ENCODE data around the gene PLEKHH3.

The PLEKHH3 gene

GRCh38 chr17:42676424-42677011, at the start of gene PLEKHH3:
Gene PLEKHH3 (minus strand): TSS chr17:42676994. CDS start chr17:42676563, 431 bp downstream.
- DNase-seq: no peak

- no peak for DNase-seq
Observed at GRCh38 chr17:42725143-42725542, 48.3 kb upstream of the PLEKHH3 start.

GRCh38 chr17:42723636-42724035, 46.8 kb upstream of the PLEKHH3 start:
- no peak for DNase-seq

GRCh38 chr17:42720996-42721583, 44.3 kb upstream of the PLEKHH3 start:
- DNase-seq: peak; percentile 29

GRCh38 chr17:42709561-42709960, 32.8 kb upstream of the PLEKHH3 start:
- no peak for DNase-seq

GRCh38 chr17:42708588-42708987, 31.8 kb upstream of the PLEKHH3 start:
- DNase-seq: no peak

GRCh38 chr17:42706732-42707131, 29.9 kb upstream of the PLEKHH3 start:
- DNase-seq: no peak

- DNase-seq: no peak
Observed at GRCh38 chr17:42704837-42705494, 28.2 kb upstream of the PLEKHH3 start.

GRCh38 chr17:42704490-42704836, 27.7 kb upstream of the PLEKHH3 start:
- DNase-seq: no peak

- no peak for DNase-seq
Observed at GRCh38 chr17:42702446-42702845, 25.7 kb upstream of the PLEKHH3 start.

- no peak for DNase-seq
Observed at GRCh38 chr17:42700586-42701289, 23.9 kb upstream of the PLEKHH3 start.

GRCh38 chr17:42699415-42699740, 22.6 kb upstream of the PLEKHH3 start:
- no peak for DNase-seq

GRCh38 chr17:42698736-42699414, 22.1 kb upstream of the PLEKHH3 start:
- DNase-seq: no peak

- DNase-seq: no peak
Observed at GRCh38 chr17:42697108-42697811, 20.5 kb upstream of the PLEKHH3 start.

GRCh38 chr17:42695500-42695899, 18.7 kb upstream of the PLEKHH3 start:
- no peak for DNase-seq

GRCh38 chr17:42694524-42694923, 17.7 kb upstream of the PLEKHH3 start:
- no peak for DNase-seq

- DNase-seq: no peak
Observed at GRCh38 chr17:42692489-42692888, 15.7 kb upstream of the PLEKHH3 start.

GRCh38 chr17:42691021-42691545, 14.3 kb upstream of the PLEKHH3 start:
- no peak for DNase-seq

- DNase-seq: no peak
Observed at GRCh38 chr17:42690596-42690995, 13.8 kb upstream of the PLEKHH3 start.

- DNase-seq: no peak
Observed at GRCh38 chr17:42687707-42688320, 11.0 kb upstream of the PLEKHH3 start.

- no peak for DNase-seq
Observed at GRCh38 chr17:42686520-42687128, 9.8 kb upstream of the PLEKHH3 start.

GRCh38 chr17:42685831-42686230, 9.0 kb upstream of the PLEKHH3 start:
- no peak for DNase-seq

Measured in NCI-H2107 (cell line).